H1 (cell line): ENCODE data around the gene KCNQ1. TPM values are rescaled to one million over a fixed set of nuclear protein-coding genes. Genes with fewer than 3 reads are reported as not detected.

Experiments
- SIX5 ChIP-seq: IDR thresholded peaks from 2 replicates; pipeline ENCODE4 v1.6.1; 2011; ENCODE audit warnings: mild to moderate bottlenecking, low read depth, low read length
- polyA plus RNA-seq, 7 experiments: library from polyadenylated mRNA; depleted of rRNA in 3 of 7; stranded (reverse) in 5 of 7; unstranded in 2 of 7; fragments of >200 nt in 5 of 7; fragments of 200-250 nt in 2 of 7; gene quantifications; 1 replicate in 5 of 7; 2 replicates in 1 of 7; 4 replicates in 1 of 7; pipeline versions ENCODE4 v1.2.1 to v1.2.3, GENCODE V29; 2011 to 2013; ENCODE audit warnings: missing spikeins in 2 of 7, mixed read lengths in 2 of 7
- total RNA-seq: library from RNA; stranded (reverse); fragmentation: NEBNext Ultra II Directional; extraction: Animal tissue kit (Norgen Biotek cat#: 25700); gene quantifications from 2 replicates; pipeline ENCODE4 v1.2.1, GENCODE V29; 2021

Gene KCNQ1
- total and polyA plus RNA-seq, 2 of the 8 experiments (the other 6 are each of a cell fraction or from before 2014, with no cell fraction given), result 1.9 to 2.0 TPM

DNA sequence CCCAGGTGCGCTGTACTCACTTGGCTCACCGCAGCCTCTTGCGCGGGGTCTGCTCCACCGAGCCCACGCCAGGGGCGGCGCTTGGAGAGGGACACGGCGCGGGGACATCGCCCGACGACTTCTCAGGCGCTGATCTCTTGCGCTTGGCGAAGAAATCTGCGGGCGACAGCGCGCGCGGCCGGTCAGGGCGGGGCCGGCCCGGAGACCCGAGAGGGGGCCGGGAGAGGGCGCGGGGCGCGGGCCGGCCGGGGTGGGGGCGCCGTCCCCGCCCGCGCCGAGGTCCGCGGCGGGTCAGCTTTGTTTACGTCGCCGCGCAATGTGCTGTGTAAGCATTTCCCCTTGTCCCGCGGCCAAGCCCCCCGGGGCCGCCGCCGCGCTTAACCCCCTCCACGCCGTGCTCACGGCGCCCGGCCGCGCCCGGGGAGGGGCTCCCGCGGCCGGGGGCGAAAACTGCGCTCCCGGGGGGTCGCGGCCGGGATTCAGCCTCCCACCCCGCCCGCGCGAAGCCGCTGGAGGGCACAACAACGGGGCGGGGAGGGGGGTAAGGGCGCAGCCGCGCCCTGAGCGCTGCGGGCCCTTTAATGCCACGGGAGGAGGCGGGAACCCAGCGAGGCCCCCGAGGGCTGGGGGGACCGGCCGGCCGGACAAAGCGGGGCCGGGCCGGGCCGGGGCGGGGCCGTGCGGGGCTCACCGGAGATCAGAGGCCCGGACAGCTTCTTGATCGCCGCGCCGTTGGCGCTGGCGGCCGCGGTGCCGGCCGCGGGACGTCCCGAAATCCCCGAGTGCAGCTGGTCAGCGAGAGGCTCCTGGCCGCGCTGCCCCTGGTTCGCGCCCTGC is 439.4 kb downstream of the KCNQ1 start (continued):
- TF ChIP-seq SIX5, result no peak
